ENCODE measurements around the gene SCARF2. TPM values are rescaled to one million over a fixed set of nuclear protein-coding genes. Genes with fewer than 3 reads are reported as not detected.
"Not testable (repeated sequence)": the region's sequence is repeated elsewhere in the genome, so short reads cannot be mapped to it uniquely, and the experiment has no call there.

Gene SCARF2
- total RNA-seq, 2 donors from 2014 or later: 3.2 to 8.3 TPM

DNA sequence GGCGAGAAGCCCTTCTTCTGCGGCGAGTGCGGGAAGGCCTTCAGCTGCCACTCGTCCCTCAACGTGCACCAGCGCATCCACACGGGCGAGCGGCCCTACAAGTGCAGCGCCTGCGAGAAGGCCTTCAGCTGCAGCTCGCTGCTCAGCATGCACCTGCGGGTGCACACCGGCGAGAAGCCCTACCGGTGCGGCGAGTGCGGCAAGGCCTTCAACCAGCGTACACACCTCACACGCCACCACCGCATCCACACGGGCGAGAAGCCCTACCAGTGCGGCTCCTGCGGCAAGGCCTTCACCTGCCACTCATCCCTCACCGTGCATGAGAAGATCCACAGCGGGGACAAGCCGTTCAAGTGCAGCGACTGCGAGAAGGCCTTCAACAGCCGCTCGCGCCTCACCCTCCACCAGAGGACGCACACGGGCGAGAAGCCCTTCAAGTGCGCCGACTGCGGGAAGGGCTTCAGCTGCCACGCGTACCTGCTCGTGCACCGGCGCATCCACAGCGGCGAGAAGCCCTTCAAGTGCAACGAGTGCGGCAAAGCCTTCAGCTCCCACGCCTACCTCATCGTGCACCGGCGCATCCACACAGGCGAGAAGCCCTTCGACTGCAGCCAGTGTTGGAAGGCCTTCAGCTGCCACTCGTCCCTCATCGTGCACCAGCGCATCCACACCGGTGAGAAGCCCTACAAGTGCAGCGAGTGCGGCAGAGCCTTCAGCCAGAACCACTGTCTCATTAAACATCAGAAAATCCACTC is 31.5 kb downstream of the SCARF2 start:
- intact Hi-C loops (cut with DNase I): no loop called here
- ATAC-seq: no peak
- no peak for DNase-seq

DNA sequence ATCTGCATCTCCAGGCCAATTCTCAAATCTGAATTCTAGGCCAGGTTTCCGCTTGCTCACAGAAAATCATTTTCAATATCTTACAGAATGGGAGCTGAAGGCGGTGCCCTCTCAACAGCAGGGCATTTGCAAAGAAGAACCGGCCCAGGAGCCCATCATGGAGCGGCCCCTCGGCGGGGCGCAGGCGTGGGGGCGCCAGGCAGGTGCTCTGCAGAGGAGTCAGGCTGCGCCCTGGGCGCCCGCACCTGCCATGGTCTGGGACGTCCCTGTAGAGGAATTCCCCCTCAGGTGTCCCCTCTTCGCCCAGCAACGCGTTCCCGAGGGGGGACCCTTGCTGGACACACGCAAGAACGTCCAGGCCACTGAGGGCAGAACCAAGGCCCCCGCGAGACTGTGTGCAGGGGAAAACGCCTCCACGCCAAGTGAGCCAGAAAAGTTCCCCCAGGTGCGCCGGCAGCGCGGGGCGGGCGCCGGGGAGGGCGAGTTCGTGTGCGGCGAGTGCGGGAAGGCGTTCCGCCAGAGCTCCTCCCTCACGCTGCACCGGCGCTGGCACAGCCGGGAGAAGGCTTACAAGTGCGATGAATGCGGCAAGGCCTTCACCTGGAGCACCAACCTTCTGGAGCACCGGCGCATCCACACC is 32.2 kb downstream of the SCARF2 start:
- no peak for ATAC-seq
- intact Hi-C loops (cut with DNase I): no loop called here
- DNase-seq: no peak

DNA sequence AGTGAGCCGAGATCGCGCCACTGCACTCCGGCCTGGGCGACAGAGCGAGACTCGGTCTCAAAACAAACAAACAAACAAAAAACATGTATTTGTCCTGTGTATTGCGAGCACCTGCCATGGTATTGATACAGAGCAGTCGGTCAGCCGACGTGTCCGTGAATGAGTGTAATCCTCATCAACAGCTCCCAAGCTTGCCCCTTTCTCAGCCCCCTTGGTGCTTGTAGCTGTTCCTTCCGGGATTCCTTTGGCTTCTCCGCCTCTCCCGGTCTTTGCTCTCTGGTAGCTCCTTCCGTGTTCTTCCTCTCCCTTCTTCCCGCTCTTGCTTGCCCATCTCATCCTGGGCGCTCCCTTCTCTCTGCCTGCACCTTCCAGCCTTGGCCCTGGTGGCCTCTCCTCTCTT is 32.7 kb downstream of the SCARF2 start:
- intact Hi-C loops (cut with DNase I): no loop called here
- DNase-seq: no peak

DNA sequence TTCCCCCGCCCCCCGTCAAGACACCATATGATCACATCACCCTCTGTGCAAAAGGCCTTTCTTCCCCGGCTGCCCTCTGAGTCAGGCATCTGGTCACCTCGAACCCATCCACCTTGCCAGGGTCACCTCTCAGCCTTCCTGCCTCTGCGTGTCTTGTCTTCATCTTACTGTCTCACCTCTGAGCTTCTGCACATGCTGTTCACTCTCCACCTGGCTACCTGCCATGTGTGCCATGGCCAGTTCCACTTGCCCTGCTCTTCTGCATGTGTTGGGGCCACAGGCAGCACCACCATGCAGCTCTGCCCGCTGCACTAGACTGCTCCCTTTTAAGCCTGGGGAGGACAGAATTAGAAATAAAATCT is 33.9 kb downstream of the SCARF2 start:
- intact Hi-C loops (cut with DNase I): no loop called here
- DNase-seq (no peak), ATAC-seq (no peak)

More for the DNA sequence above, 32.7 kb downstream of the SCARF2 start:
- no peak for ATAC-seq

DNA sequence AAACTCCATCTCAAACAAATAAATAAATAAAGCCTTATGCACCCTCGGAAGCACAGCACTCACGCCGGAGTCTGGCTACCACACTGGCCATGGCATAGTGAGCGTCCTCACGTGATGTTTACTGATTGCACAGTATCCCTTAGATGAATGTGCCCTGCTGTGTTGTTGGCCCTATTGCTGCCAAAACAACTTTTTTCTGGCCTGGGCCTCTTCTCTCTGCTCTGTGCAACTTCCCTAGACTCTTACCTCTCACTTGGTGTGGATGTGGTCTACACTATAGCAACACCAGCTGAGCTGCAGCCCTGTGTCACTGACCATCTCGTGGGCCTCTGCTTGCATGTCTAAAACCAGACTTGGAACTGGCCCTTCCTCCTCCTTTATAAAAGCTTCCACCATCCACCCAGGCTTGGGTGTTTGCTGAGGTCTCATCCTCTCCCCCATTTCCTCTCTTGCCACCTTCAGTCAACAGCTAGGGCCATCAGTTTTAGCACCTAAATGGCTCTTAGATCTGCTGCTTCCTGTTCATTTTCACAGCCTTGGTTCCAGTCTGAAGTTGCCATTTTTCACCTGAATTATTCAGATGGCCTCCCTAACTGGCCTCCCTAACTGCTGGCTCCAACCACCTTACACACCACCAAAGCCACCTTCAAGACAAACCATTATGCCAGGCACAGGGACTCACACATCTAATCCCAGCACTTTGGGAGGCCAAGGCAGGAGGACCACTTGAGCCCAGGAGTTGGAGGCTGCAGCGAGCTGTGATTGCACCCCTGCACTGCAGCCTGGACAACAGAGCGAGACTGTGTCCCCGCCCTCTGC is 34.5 kb downstream of the SCARF2 start:
- intact Hi-C loops (cut with DNase I): no loop called here
- no peak for ATAC-seq
- DNase-seq: no peak

DNA sequence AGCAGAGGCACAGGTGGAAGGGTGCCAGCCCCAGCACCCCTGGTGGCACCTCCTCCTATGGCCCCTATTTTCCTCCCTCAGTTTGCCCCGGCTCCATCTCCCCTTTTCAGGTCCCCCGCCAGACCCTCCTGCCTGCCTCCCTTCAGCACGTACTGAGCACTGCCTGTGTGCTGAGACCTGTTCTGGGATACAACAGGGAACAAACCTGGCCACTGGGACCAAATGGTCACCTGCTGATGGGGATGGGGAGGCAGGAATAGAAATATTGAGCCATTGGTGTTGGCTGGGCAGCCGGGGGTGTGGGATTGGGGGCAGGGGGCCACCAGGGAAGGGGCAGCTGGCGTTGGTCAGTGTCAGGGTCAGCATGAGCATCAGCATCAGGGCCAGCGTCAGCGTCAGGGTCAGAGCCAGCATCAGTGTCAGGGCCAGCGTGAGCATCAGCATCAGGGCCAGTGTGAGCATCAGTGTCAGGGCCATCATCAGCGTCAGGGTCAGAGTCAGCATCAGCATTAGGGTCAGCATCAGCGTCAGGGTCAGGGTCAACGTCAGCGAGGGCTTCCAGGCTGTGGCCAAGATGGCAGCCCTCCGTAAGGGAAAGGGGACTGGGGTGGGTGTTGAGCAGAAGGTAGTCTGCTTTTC is 36.1 kb downstream of the SCARF2 start:
- intact Hi-C loops (cut with DNase I): no loop called here
- DNase-seq (no peak), ATAC-seq (no peak)

DNA sequence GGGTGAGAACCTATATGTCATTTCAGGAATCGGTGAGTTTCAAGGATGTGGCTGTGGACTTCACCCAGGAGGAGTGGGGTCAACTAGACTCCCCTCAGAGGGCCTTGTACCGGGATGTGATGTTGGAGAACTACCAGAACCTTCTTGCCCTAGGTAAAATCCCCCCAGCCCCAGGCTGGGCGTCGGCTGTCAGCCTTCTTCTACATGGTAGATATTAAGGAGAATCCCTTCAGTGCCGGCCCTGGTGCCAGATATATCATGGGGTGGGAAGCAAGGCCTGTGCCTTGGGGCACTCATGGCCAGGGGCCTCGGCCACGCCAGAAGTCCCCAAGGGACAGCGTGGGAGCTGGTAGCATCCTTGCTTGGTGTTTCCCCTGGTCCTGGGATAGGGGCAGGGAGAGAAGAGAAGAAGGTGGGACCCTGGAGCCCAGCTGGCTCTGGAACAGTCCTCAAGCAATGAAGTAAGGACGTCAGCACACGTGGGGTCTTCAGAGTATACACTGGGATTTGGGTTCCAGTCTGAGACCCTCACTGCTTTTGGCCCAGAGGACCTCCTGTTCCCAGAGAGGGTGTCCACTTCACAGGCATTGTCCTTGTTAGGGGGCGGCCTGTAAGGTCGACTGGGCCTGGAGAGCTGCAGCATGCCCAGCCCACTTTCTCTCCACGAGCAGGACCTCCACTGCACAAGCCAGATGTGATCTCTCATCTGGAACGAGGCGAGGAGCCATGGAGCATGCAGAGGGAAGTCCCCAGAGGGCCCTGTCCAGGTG is 36.8 kb downstream of the SCARF2 start:
- DNase-seq (no peak), ATAC-seq (no peak)
- intact Hi-C loops (cut with DNase I): no loop called here

DNA sequence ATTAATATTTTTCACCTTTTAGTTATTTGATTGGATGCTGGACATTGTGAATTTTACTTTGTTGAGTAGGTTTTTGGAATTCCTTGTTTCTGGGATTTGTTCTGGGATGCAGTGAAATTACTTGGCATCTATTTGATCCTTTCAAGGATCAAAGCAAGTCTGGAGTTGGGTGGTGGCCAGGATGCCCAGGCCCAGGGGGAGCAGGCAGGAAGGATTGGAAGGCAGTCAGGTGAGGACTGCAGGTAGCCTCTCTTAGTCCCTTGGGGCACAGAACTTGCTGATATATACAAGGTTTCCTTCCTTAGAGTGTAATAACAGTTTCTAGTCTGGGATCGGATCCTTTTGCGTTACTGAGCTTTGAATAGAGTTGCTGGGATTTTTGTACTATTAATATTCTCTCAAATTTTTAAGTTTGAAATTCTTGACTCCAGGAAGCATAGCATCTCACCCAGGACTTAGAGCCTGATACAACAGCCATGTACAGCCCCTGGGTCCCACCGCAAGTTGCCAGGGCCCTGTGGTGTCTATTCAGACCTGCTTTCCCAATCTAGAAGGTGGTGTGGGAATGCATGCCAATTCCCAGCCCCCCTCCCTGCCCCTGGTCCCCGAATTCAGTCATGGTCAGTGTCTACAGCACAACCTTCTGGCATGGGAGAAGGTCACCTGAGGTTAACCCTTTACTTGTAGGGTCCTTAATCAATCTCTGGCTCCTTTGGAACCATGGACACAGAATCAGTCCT is 37.6 kb downstream of the SCARF2 start:
- DNase-seq (no peak), ATAC-seq (no peak)
- intact Hi-C loops (cut with DNase I): no loop called here

DNA sequence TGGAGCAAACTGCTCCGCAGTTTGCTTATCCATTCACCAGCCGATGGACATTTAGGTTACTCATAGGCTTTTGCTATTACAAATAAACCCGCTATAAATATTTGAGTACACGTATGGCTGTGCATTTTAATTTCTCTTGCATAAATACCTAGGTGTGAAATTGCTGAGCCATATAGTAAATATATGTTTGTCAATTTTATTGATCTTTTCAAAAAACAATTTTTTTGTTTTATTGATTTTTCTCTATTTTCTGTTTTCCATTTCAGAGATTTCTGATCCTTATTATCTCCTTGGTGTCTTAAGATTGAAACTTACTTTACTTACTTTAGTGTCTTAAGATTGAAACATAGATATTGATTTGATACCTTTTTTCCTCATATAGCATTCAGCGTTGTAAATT is 39.2 kb downstream of the SCARF2 start:
- DNase-seq: no peak
- intact Hi-C loops (cut with DNase I): no loop called here
- no peak for ATAC-seq

DNA sequence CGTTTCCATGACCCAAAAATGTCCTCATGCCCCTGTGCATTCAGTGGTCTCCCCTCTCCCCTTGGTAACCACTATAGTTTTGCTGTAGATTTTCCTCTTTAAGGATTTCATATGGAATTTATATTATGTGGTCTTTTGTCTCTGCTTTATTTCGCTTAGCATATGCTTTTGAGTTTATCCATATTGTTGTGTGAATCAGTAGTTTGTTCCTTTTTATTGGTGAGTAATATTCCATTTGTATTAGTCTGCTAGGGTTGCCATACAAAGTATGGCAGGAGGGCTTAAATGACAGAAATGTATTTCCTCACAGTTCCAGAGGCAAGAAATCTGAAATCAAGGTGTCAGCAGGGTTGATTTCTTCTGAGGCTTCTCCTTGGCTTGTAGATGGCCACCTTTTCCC is 40.1 kb downstream of the SCARF2 start:
- ATAC-seq: no peak

DNA sequence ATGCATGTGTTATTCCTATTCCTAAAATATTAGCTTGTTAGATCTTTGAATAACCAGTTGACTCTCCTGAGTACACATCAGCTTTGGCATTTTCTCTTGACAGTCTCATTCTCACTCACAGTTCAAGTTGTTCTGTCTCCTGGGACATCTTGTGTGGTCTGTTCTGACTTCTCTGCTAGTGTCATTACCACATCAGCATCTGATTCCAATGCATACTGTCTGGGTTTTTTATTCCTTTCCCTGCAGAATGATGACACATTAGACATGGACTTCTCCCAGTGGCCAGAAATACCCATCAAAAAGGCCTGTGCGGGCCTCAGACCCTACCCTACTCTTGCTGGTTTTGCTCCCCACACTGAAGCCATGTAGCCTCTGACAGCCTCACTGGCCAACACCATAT is 41.0 kb downstream of the SCARF2 start:
- DNase-seq: no peak
- no peak for ATAC-seq
- intact Hi-C loops (cut with DNase I): no loop called here

More for the DNA sequence above, 40.1 kb downstream of the SCARF2 start:
- intact Hi-C loops (cut with DNase I): no loop called here
- DNase-seq: no peak

DNA sequence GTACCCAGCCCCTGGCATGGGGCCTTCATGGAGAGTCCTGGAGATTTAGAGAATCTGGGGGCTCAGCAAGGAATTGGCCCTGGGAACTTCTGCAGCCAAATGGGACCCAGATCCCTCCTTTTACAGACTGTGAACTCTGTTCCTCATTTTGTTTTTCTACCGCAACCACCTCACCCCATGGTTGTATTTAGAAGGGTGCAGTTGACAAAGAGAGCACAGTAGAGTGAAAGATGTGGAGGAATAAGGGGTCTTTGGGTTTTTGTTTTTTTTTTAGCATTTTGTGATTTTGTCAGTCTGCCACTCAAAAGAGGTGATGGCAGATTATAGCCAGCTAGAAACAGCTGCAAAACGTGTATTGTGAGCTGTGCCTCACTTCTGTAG is 41.7 kb downstream of the SCARF2 start:
- intact Hi-C loops (cut with DNase I): no loop called here
- no peak for ATAC-seq

DNA sequence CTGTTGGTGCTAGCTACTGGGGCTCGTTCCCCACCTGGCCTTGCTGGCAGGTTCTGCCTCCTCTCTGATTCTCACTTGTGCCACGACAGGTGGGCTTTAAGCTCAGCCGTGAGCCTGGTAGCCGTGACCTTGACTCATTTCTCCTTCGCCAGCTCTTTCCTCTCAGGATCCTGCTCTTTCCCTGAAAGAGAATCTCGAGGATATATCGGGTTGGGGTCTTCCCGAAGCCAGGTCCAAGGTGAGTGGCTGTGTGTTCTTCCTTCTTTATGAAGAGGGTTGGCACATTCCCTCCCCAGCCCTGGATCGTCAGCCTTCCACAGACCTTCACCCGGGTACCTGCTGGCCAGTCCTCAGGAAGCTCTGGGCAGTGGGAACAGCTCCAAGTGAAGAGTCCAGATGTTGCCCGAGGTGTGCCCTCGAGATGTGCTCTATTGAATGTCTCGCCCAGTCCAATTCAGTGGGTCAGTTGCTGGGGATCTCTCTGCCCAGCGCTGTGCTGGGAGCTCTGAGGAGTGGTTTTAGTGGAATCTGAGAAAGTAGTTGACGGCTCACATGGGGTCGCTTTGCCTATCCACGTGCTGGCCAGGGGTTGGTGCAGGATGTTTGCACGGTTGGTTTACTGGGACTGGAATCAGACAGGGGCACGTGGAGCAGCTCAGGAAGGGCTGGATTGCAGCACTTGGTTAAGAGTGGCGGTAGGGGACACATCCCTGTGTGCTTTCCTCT is 42.3 kb downstream of the SCARF2 start:
- ATAC-seq (no peak), DNase-seq (no peak)
- intact Hi-C loops (cut with DNase I): no loop called here

More for the DNA sequence above, 41.7 kb downstream of the SCARF2 start:
- no peak for DNase-seq

DNA sequence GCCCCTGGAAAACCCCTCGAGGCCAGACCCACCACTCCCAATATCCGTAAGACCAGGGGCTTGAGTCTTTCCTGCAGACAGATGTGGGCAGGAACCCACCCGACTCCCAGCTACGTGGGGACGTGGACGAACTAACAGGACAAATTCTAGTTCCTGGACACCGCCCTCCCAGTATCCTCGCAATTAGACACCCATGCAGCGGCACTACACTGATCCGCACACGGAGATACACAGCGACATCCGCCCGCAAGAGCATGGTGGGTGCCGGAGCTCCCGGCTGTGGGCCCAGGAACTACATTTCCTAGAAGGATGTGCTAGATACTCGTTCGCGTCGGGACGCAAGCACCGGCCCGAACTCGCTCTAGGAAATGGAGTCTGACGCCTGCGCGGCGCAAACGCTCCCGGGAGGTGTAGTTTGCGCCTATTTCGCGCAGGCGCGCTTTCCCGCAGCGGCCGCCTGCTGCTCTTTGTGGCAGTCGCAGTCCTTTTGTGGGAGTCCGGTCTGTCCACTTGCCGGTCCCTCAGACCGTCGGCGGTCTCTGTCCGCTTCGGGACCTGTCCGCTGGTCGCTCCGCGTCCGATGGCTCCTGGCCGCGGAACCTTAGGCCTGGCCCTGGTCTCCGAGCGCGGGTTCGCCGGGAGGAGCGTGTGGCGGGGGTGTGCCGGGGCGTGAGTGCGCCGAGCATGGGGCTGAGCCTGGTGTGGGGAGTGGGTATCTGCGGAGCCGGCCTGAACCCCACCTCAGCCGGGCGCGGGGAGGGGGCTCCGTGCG is 43.7 kb downstream of the SCARF2 start, which contains the start of gene ZNF74:
ZNF74 (plus strand) TSS at position 447 of the 772 bp plus-strand sequence. CDS start 478 bp downstream, outside the sequence.
- DNase-seq: peak; percentile 94
- ATAC-seq: peak; percentile 97 to 98
- intact Hi-C loops (cut with DNase I): no loop called here

DNA sequence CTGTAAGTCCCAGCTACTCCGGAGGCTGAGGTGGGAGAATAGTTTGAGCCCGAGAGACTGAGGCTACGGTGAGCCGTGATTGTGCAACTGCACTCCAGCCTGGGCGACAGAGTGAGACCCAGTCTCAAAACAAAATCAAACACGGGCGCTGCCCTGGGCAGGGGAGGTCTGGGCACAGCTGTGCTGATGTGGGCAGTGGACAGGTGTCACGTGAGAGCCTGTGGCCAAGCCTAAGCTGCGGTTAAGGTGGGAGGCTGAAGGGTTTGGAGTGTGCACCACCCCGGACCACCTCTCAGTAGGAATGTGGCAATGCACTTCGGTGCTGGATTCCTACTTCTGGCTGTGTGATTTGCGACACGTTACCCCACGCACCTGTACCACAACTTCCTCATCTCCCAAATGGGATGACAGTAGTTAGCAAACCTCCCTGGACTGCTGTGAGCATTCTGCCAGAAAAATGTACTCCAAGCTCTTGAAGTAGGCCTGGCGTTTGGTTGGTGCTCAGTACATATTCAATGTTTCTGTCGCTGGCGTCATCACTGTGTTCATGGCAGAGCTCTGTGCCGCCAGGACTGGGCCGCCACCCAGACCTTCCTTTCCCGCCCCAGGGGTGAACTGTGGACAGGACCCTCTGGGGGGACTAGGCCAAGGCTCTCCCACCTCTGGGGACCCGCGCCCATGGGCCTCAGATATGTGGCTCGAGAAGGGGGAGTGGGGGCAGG is 44.5 kb downstream of the SCARF2 start:
- ATAC-seq: peak; percentile 0 to 5
- DNase-seq: peak; percentile 29
- intact Hi-C loops (cut with DNase I): no loop called here

DNA sequence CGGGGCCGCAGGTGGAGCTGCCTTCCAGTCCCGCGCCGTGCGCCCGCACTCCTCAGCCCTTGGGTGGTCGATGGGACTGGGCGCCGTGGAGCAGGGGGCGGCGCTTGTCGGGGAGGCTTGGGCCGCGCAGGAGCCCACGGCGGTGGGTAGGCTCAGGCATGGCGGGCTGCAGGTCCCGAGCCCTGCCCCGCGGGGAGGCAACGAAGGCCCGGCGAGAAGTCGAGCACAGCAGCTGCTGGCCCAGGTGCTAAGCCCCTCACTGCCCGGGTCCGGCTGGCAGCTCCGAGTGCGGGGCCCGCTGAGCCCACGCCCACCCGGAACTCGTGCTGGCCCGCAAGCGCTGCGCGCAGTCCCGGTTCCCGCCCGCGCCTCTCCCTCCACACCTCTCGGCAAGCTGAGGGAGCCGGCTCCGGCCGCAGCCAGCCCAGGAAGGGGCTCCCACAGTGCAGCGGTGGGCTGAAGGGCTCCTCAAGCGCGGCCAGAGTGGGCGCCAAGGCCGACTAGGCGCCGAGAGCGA is 45.2 kb downstream of the SCARF2 start:
- ATAC-seq; DNase-seq; intact Hi-C loops (cut with DNase I): not testable (repeated sequence)
